Liver (tissue), 3 donors: Measurements from ENCODE around the gene CSAD.

Source experiments
- GABPA ChIP-seq, 2 donors: IDR thresholded peaks in 1 of 2; conservative IDR thresholded peaks in 1 of 2; 2 replicates each; pipeline ENCODE4 v1.6.1; 2016; ENCODE audit warnings: antibody characterized with exemption in 2 of 2, mild to moderate bottlenecking in 1 of 2, moderate library complexity in 1 of 2
- TF ChIP-seq, protein P1 (sequence below): fragments of 150-350 bp; IDR thresholded peaks from 2 replicates; pipeline ENCODE4 v1.5.1; 2017; ENCODE audit warnings: improper control_type of control experiment, low read depth, low read length; ENCODE audit not compliant: missing input control
- TF ChIP-seq, protein P2 (sequence below): IDR thresholded peaks from 2 replicates; pipeline ENCODE4 v1.6.1; 2016; ENCODE audit warnings: antibody characterized with exemption
- TF ChIP-seq, protein P3 (sequence below): IDR thresholded peaks from 2 replicates; pipeline ENCODE4 v1.6.1; 2016; ENCODE audit warnings: antibody characterized with exemption, mild to moderate bottlenecking
- donor health status: healthy.
- donor health status: healthy.

- TF ChIP-seq, protein P1, sequence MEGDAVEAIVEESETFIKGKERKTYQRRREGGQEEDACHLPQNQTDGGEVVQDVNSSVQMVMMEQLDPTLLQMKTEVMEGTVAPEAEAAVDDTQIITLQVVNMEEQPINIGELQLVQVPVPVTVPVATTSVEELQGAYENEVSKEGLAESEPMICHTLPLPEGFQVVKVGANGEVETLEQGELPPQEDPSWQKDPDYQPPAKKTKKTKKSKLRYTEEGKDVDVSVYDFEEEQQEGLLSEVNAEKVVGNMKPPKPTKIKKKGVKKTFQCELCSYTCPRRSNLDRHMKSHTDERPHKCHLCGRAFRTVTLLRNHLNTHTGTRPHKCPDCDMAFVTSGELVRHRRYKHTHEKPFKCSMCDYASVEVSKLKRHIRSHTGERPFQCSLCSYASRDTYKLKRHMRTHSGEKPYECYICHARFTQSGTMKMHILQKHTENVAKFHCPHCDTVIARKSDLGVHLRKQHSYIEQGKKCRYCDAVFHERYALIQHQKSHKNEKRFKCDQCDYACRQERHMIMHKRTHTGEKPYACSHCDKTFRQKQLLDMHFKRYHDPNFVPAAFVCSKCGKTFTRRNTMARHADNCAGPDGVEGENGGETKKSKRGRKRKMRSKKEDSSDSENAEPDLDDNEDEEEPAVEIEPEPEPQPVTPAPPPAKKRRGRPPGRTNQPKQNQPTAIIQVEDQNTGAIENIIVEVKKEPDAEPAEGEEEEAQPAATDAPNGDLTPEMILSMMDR = no peak
- TF ChIP-seq GABPA (IDR thresholded peaks at IDR 0.05 in 1 of 2, conservative IDR thresholded peaks at IDR 0.05 in 1 of 2) = no peak
- TF ChIP-seq, protein P2, sequence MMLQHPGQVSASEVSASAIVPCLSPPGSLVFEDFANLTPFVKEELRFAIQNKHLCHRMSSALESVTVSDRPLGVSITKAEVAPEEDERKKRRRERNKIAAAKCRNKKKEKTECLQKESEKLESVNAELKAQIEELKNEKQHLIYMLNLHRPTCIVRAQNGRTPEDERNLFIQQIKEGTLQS = no peak
- TF ChIP-seq, protein P3, sequence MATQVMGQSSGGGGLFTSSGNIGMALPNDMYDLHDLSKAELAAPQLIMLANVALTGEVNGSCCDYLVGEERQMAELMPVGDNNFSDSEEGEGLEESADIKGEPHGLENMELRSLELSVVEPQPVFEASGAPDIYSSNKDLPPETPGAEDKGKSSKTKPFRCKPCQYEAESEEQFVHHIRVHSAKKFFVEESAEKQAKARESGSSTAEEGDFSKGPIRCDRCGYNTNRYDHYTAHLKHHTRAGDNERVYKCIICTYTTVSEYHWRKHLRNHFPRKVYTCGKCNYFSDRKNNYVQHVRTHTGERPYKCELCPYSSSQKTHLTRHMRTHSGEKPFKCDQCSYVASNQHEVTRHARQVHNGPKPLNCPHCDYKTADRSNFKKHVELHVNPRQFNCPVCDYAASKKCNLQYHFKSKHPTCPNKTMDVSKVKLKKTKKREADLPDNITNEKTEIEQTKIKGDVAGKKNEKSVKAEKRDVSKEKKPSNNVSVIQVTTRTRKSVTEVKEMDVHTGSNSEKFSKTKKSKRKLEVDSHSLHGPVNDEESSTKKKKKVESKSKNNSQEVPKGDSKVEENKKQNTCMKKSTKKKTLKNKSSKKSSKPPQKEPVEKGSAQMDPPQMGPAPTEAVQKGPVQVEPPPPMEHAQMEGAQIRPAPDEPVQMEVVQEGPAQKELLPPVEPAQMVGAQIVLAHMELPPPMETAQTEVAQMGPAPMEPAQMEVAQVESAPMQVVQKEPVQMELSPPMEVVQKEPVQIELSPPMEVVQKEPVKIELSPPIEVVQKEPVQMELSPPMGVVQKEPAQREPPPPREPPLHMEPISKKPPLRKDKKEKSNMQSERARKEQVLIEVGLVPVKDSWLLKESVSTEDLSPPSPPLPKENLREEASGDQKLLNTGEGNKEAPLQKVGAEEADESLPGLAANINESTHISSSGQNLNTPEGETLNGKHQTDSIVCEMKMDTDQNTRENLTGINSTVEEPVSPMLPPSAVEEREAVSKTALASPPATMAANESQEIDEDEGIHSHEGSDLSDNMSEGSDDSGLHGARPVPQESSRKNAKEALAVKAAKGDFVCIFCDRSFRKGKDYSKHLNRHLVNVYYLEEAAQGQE = no peak
Observed at GRCh38 chr12:53113136-53113705, 67.5 kb downstream of the CSAD start.
